ENCODE results near the gene TSPAN9.

DNA sequence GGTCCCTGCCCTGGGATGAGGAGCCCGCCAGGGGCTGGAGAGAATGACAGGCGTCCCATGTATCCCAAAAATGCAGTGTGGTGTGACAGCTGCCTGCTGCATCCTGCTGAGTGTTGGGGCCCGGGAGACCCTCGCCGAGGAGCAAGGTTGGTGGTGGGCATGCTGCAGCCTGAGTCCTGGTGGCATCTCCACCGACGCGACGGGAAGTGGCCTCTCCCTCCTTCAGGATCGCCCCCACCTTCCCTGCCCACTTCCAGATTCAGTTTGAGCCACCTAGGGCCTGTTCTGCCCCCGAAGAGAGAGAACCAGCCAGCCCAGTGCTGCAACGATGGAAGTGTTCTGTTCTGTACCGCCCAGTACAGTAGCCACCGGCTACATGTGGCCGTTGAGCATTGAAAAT lies 70.1 kb downstream of the TSPAN9 start:
- TF ChIP-seq, protein P1, sequence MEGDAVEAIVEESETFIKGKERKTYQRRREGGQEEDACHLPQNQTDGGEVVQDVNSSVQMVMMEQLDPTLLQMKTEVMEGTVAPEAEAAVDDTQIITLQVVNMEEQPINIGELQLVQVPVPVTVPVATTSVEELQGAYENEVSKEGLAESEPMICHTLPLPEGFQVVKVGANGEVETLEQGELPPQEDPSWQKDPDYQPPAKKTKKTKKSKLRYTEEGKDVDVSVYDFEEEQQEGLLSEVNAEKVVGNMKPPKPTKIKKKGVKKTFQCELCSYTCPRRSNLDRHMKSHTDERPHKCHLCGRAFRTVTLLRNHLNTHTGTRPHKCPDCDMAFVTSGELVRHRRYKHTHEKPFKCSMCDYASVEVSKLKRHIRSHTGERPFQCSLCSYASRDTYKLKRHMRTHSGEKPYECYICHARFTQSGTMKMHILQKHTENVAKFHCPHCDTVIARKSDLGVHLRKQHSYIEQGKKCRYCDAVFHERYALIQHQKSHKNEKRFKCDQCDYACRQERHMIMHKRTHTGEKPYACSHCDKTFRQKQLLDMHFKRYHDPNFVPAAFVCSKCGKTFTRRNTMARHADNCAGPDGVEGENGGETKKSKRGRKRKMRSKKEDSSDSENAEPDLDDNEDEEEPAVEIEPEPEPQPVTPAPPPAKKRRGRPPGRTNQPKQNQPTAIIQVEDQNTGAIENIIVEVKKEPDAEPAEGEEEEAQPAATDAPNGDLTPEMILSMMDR (IDR thresholded peaks at IDR 0.05 in 2 of 3, conservative IDR thresholded peaks at IDR 0.05 in 1 of 3; ENCODE audit: borderline replicate concordance in 1 of 3, insufficient read depth in 1 of 3, low read depth in 2 of 3, low read length in 2 of 3): no peak
- TF ChIP-seq EZH2 (IDR thresholded peaks at IDR 0.05) (no peak), POLR2A (IDR thresholded peaks at IDR 0.05; ENCODE audit: borderline replicate concordance, extremely low read depth, insufficient read depth, insufficient read length) (no peak), SP1 (IDR thresholded peaks at IDR 0.05; ENCODE audit: low read depth) (no peak)

Data from HCT116 (cell line).